Measurements from ENCODE around the gene PRG3.

- TF ChIP-seq REST (IDR thresholded peaks at IDR 0.05; ENCODE audit: insufficient read depth in 1 of 2, low read depth in 2 of 2, low read length in 1 of 2), result no peak
- TF ChIP-seq CTCF (IDR thresholded peaks at IDR 0.05), result no peak
- TF ChIP-seq TCF7L2 (IDR thresholded peaks at IDR 0.05; ENCODE audit: low read depth, low read length), result no peak
- no peak for TF ChIP-seq POLR2AphosphoS5 (IDR thresholded peaks at IDR 0.05; ENCODE audit: low read depth, low read length)
- TF ChIP-seq SIN3A (IDR thresholded peaks at IDR 0.05; ENCODE audit: borderline replicate concordance, insufficient read depth, low read depth, low read length), result no peak
Measured at GRCh38 chr11:57374966-57375365, 6.0 kb downstream of the PRG3 start.

Measured in Panc1 (cell line).